HEK293 (cell line): Measurements from ENCODE around the gene GSTT2B.

Experiments used
- CTCF ChIA-PET: fragments of 350-600 bp; formaldehyde crosslinking; extraction: SDS; loops from one replicate; lab custom pipeline; 2021; ENCODE audit warnings: antibody characterized with exemption; lab: Yijun Ruan, JAX
- POLR2A ChIA-PET: fragments of 300-600 bp; formaldehyde crosslinking; extraction: SDS; loops from one replicate; lab custom pipeline; 2020; ENCODE audit warnings: antibody characterized with exemption, inconsistent platforms; lab: Yijun Ruan, JAX
- H3K27ac ChIP-seq: fragments of 200-500 bp; sonication (Bioruptor generic); 2 replicates; pipeline ENCODE4 v1.5.1; 2014; ENCODE audit warnings: low read depth, low read length, control low read depth, inconsistent platforms; ENCODE audit errors: extremely low read depth
- H3K36me3 ChIP-seq, 2 experiments: fragments of 200-500 bp in 1 of 2; sonication (Bioruptor generic) in 1 of 2; 1 replicate in 1 of 2; 2 replicates in 1 of 2; pipeline ENCODE4 v1.5.1; 2014 to 2017; ENCODE audit warnings: inconsistent platforms in 2 of 2, low read length in 2 of 2; ENCODE audit not compliant: control insufficient read depth in 2 of 2, insufficient read depth in 1 of 2
- H3K4me1 ChIP-seq: fragments of 200-500 bp; sonication (Bioruptor generic); 2 replicates; pipeline ENCODE4 v1.5.1; 2014; ENCODE audit warnings: mild to moderate bottlenecking, low read length, inconsistent platforms; ENCODE audit not compliant: control insufficient read depth, insufficient read depth
- H3K4me3 ChIP-seq: 2 replicates; pipeline ENCODE4 v1.5.1; 2011; ENCODE audit warnings: low read depth, mild to moderate bottlenecking, control low read depth, low read length, moderate library complexity
- H3K9me3 ChIP-seq: fragments of 200-500 bp; sonication (Bioruptor generic); 2 replicates; pipeline ENCODE4 v1.5.1; 2014; ENCODE audit warnings: low read depth, low read length, inconsistent platforms; ENCODE audit not compliant: control insufficient read depth, insufficient read depth
- GFI1B ChIP-seq: fragments of 450-650 bp; formaldehyde crosslinking; IDR thresholded peaks from 2 replicates; pipeline ENCODE4 v1.5.1; 2016; ENCODE audit warnings: missing biosample characterization, missing genetic modification characterization
- OSR2 ChIP-seq: fragments of 450-650 bp; formaldehyde crosslinking; IDR thresholded peaks from 2 replicates; pipeline ENCODE4 v1.5.1; 2016; ENCODE audit warnings: missing biosample characterization, missing genetic modification characterization
- OVOL3 ChIP-seq: fragments of 450-650 bp; formaldehyde crosslinking; IDR thresholded peaks from 2 replicates; pipeline ENCODE4 v1.5.1; 2016; ENCODE audit warnings: missing biosample characterization, missing genetic modification characterization
- PRDM1 ChIP-seq: fragments of 450-650 bp; formaldehyde crosslinking; IDR thresholded peaks from 2 replicates; pipeline ENCODE4; 2016; ENCODE audit warnings: missing biosample characterization, missing genetic modification characterization
- PRDM2 ChIP-seq: fragments of 450-650 bp; formaldehyde crosslinking; IDR thresholded peaks from 2 replicates; pipeline ENCODE4 v1.5.1; 2016; ENCODE audit warnings: missing biosample characterization, missing genetic modification characterization, borderline replicate concordance
- SP3 ChIP-seq: fragments of 450-650 bp; formaldehyde crosslinking; IDR thresholded peaks from 2 replicates; pipeline ENCODE4 v1.5.1; 2016; ENCODE audit warnings: missing biosample characterization, missing genetic modification characterization
- ZNF114 ChIP-seq: fragments of 450-650 bp; formaldehyde crosslinking; IDR thresholded peaks from 2 replicates; pipeline ENCODE4 v1.5.0; 2017; ENCODE audit warnings: missing biosample characterization, missing genetic modification characterization
- ZNF24 ChIP-seq: fragments of 450-650 bp; formaldehyde crosslinking; IDR thresholded peaks from 2 replicates; pipeline ENCODE4 v1.5.1; 2016; ENCODE audit warnings: missing biosample characterization, missing genetic modification characterization
- ZNF324 ChIP-seq: fragments of 450-650 bp; formaldehyde crosslinking; IDR thresholded peaks from 2 replicates; pipeline ENCODE4 v1.5.1; 2016; ENCODE audit warnings: missing biosample characterization, missing genetic modification characterization
- ZNF404 ChIP-seq: fragments of 450-650 bp; formaldehyde crosslinking; IDR thresholded peaks from 2 replicates; pipeline ENCODE4 v1.5.1; 2017; ENCODE audit warnings: missing biosample characterization, missing genetic modification characterization
- ZNF416 ChIP-seq: fragments of 450-650 bp; formaldehyde crosslinking; IDR thresholded peaks from 2 replicates; pipeline ENCODE4 v1.5.1; 2016; ENCODE audit warnings: missing biosample characterization, missing genetic modification characterization
- ZNF571 ChIP-seq: fragments of 450-650 bp; formaldehyde crosslinking; IDR thresholded peaks from 2 replicates; pipeline ENCODE4 v1.5.0; 2017; ENCODE audit warnings: missing biosample characterization, missing genetic modification characterization
- ZNF768 ChIP-seq: fragments of 450-650 bp; formaldehyde crosslinking; IDR thresholded peaks from 2 replicates; pipeline ENCODE4 v1.5.1; 2018; ENCODE audit warnings: missing biosample characterization, mild to moderate bottlenecking, missing genetic modification characterization
- TF ChIP-seq, protein P1 (sequence below): fragments of 450-650 bp; formaldehyde crosslinking; optimal IDR thresholded peaks from 2 replicates; pipeline ENCODE3; 2016; ENCODE audit warnings: missing biosample characterization, mild to moderate bottlenecking, missing genetic modification characterization
- TF ChIP-seq, protein P2 (sequence below): fragments of 450-650 bp; formaldehyde crosslinking; IDR thresholded peaks from 2 replicates; pipeline ENCODE4 v1.5.1; 2017; ENCODE audit warnings: missing biosample characterization, missing genetic modification characterization
- TF ChIP-seq, protein P3 (sequence below): fragments of 450-650 bp; formaldehyde crosslinking; IDR thresholded peaks from 2 replicates; pipeline ENCODE4 v1.5.1; 2016; ENCODE audit warnings: missing biosample characterization, missing genetic modification characterization

GSTT2B gene

DNA sequence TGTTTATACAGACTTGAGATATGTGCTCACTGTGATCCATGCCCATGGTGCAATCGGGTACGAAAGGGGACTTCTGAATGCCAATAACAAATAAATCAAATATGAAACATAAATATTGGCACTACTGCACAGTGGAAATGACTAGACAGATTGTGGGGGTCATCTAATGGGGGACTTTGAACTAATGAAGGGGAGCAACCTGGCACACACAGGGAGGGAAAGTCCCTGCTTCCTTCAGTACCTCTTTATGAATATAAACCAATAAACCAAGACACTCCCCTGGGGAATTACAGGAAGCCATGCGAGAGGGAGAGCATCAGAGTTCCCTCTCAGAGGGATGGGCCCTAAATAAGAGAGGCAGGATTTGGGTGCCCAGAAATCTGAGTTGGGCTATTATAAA is 45.7 kb downstream of the GSTT2B start:
- Histone ChIP-seq H3K36me3 (no peaks in the 10 kb centered on the region), H3K4me3 (no peak overlapping the region), H3K27ac (no peak overlapping the region), H3K9me3 (no peaks in the 10 kb centered on the region), H3K4me1 (peaks cover 4% of the 10 kb centered on the region; the same call in 1 of the 2 replicates)
- ChIA-PET CTCF (no interaction called here), POLR2A (no interaction called here)
- no peak for TF ChIP-seq GFI1B
- no peak for TF ChIP-seq ZNF768 (tag by site-specific recombination)
- TF ChIP-seq, protein P1, sequence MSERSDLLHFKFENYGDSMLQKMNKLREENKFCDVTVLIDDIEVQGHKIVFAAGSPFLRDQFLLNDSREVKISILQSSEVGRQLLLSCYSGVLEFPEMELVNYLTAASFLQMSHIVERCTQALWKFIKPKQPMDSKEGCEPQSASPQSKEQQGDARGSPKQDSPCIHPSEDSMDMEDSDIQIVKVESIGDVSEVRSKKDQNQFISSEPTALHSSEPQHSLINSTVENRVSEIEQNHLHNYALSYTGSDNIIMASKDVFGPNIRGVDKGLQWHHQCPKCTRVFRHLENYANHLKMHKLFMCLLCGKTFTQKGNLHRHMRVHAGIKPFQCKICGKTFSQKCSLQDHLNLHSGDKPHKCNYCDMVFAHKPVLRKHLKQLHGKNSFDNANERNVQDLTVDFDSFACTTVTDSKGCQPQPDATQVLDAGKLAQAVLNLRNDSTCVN (tag by site-specific recombination), result no peak
- no peak for TF ChIP-seq ZNF114 (tag by site-specific recombination)
- TF ChIP-seq, protein P2, sequence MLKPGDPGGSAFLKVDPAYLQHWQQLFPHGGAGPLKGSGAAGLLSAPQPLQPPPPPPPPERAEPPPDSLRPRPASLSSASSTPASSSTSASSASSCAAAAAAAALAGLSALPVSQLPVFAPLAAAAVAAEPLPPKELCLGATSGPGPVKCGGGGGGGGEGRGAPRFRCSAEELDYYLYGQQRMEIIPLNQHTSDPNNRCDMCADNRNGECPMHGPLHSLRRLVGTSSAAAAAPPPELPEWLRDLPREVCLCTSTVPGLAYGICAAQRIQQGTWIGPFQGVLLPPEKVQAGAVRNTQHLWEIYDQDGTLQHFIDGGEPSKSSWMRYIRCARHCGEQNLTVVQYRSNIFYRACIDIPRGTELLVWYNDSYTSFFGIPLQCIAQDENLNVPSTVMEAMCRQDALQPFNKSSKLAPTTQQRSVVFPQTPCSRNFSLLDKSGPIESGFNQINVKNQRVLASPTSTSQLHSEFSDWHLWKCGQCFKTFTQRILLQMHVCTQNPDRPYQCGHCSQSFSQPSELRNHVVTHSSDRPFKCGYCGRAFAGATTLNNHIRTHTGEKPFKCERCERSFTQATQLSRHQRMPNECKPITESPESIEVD, result no peak
- TF ChIP-seq ZNF324 (tag by site-specific recombination), result no peak
- no peak for TF ChIP-seq ZNF416 (tag by site-specific recombination)
- TF ChIP-seq, protein P3, sequence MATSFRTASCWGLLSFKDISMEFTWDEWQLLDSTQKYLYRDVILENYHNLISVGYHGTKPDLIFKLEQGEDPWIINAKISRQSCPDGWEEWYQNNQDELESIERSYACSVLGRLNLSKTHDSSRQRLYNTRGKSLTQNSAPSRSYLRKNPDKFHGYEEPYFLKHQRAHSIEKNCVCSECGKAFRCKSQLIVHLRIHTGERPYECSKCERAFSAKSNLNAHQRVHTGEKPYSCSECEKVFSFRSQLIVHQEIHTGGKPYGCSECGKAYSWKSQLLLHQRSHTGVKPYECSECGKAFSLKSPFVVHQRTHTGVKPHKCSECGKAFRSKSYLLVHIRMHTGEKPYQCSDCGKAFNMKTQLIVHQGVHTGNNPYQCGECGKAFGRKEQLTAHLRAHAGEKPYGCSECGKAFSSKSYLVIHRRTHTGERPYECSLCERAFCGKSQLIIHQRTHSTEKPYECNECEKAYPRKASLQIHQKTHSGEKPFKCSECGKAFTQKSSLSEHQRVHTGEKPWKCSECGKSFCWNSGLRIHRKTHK (tag by site-specific recombination), result no peak
- TF ChIP-seq ZNF404 (tag by site-specific recombination), result no peak
- no peak for TF ChIP-seq OSR2 (tag by site-specific recombination)
- TF ChIP-seq ZNF571 (tag by site-specific recombination), result no peak
- no peak for TF ChIP-seq PRDM1 (tag by site-specific recombination)
- TF ChIP-seq ZNF24 (tag by site-specific recombination), result no peak
- no peak for TF ChIP-seq OVOL3
- TF ChIP-seq SP3 (tag by site-specific recombination), result no peak
- TF ChIP-seq PRDM2 (tag by site-specific recombination), result no peak
